GM23338 (cell line): ENCODE results near the gene JMJD1C.

Source experiments
- CTCF ChIP-seq, 2 experiments: fragments of 200-600 bp in 1 of 2; sonication (generic) in 1 of 2; conservative IDR thresholded peaks; 2 replicates each; pipeline versions ENCODE4 v1.5.1 to v1.6.1; 2016 to 2017; ENCODE audit warnings: antibody characterized with exemption in 2 of 2, low read depth in 2 of 2, mild to moderate bottlenecking in 2 of 2, moderate library complexity in 1 of 2
- JUNB ChIP-seq: IDR thresholded peaks from one replicate; pipeline ENCODE4 v1.6.1; 2016; ENCODE audit warnings: antibody characterized with exemption; ENCODE audit not compliant: unreplicated experiment

GRCh38 chr10:63396133-63396761 lies 69.5 kb downstream of the JMJD1C start:
- TF ChIP-seq CTCF (conservative IDR thresholded peaks at IDR 0.05; ENCODE audit: low read depth in 2 of 2) (no peak), JUNB (no peak)
